Natural killer cell (primary cell): Measurements from ENCODE around the gene NIPAL4. TPM values are rescaled to one million over a fixed set of nuclear protein-coding genes. Genes with fewer than 3 reads are reported as not detected.

Source experiments
- ATAC-seq, 3 donors: fragments of 150-1000 bp in 2 of 3; fragments of 200-7000 bp in 1 of 3; cut with Tn5 transposase; 1 replicate in 1 of 3; 2 replicates in 2 of 3; pipeline ENCODE4 v1.10.0; 2021; ENCODE audit warnings: mild to moderate bottlenecking in 2 of 3, moderate library complexity in 2 of 3
- DNase-seq, 2 donors: peaks; one replicate each; pipeline versions ENCODE4 v3.0.0 to v3.0.0-alpha.2; 2013 to 2021; ENCODE audit warnings: mixed read lengths in 1 of 2
- H3K27ac ChIP-seq: one replicate; pipeline ENCODE4 v1.5.1; 2013; ENCODE audit warnings: mild to moderate bottlenecking, low read length
- H3K27me3 ChIP-seq: one replicate; pipeline ENCODE4 v1.6.1; 2013; ENCODE audit warnings: low read length; ENCODE audit not compliant: control insufficient read depth, insufficient read depth
- H3K36me3 ChIP-seq: one replicate; pipeline ENCODE4 v1.6.1; 2013; ENCODE audit warnings: low read length; ENCODE audit not compliant: control insufficient read depth, insufficient read depth
- H3K4me1 ChIP-seq: one replicate; pipeline ENCODE4 v1.6.1; 2013; ENCODE audit warnings: low read length; ENCODE audit not compliant: control insufficient read depth, insufficient read depth
- H3K4me3 ChIP-seq: one replicate; pipeline ENCODE4 v1.5.1; 2013; ENCODE audit warnings: low read length
- H3K9me3 ChIP-seq: one replicate; pipeline ENCODE4 v1.6.1; 2013; ENCODE audit warnings: low read length; ENCODE audit not compliant: control insufficient read depth, insufficient read depth
- H3K27ac Mint-ChIP-seq, 2 donors: one replicate each; pipeline ENCODE4 v1.8.0; 2022; ENCODE audit warnings: mild to moderate bottlenecking in 2 of 2, mixed read lengths in 2 of 2, moderate library complexity in 1 of 2
- H3K27me3 Mint-ChIP-seq, 2 donors: one replicate each; pipeline ENCODE4 v1.8.0; 2022; ENCODE audit warnings: low read depth in 2 of 2, mixed read lengths in 2 of 2
- H3K36me3 Mint-ChIP-seq: one replicate; pipeline ENCODE4 v1.8.0; 2022; ENCODE audit warnings: mixed read lengths
- H3K4me1 Mint-ChIP-seq, 2 donors: one replicate each; pipeline ENCODE4 v1.8.0; 2022; ENCODE audit warnings: mixed read lengths in 2 of 2
- H3K4me3 Mint-ChIP-seq: one replicate; pipeline ENCODE4 v1.8.0; 2022; ENCODE audit warnings: mild to moderate bottlenecking, moderate library complexity, mixed read lengths
- H3K9me3 Mint-ChIP-seq, 2 donors: one replicate each; pipeline ENCODE4 v1.8.0; 2022; ENCODE audit warnings: mixed read lengths in 2 of 2
- WGBS: methylation state at CpG from one replicate; pipeline ENCODE4 v1.1.7; 2013; ENCODE audit warnings: missing lambda C conversion rate; ENCODE audit not compliant: insufficient coverage; 5-methylcytosine and 5-hydroxymethylcytosine counted together
- intact Hi-C: fragments of 100-400 bp; cut with micrococcal nuclease; formaldehyde crosslinking; loops from one replicate; pipeline ENCODE4 v1.14.2; 2022
- total RNA-seq, 4 donors: library from RNA; stranded (reverse); fragments of 120-200 nt in 1 of 4; gene quantifications; one replicate each; pipeline versions ENCODE4 v1.2.3 to v1.2.4, GENCODE V29; 2013 to 2022
- TF ChIP-seq, protein P1 (sequence below): fragments of 200-600 bp; IDR thresholded peaks from one replicate; pipeline ENCODE4 v1.8.0; 2022; ENCODE audit warnings: antibody characterized with exemption

NIPAL4 gene
- total RNA-seq, 3 donors from 2014 or later (not counting 1 experiment from before 2014, with no cell fraction given): 0.39 to 1.3 TPM; not detected in 1

DNA sequence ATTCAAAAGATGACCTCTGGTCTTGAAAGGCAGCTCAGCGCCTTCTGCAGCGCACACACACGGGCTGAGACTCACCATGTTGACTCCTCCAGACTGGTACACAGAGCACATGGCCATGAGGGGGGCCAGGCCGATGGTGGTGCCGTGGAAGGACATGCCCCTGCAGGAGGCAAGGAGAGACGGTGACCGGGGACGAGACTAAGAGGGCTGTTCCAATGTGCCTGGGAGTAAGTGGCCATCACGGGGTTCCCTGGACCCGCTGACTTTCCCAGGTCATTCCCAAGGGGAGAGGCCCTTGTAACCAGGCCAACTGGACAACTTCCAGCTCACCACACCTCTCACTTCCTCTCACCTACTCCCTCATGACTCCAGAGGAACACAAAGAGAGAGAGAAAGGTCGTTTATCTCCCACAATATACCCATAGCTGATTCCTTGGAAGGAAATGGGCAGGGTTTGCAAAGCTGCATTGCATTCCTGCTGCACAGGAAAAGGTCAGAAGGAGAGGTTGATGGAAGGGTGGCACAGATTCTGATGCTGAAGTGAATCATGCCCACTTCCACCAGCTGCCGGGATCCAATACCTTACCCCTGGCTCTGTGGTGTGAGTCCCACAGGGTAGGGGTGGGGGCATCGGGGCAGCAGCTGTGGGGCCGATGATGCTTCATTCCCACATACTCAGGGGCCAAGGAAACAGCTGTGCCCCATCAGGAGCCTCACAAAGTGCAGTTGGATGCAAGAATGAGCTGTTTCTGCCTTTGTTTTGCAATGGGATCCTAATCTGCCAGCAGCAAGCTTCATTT lies 47.2 kb downstream of the NIPAL4 start:
- no peak overlapping the region for H3K4me3 Mint-ChIP-seq
- intact Hi-C loops: no loop called here
- H3K4me1 Mint-ChIP-seq: peaks cover 8 to 12% of the 10 kb centered on the region in 2 donors
- no peak for DNase-seq
- H3K27me3 Mint-ChIP-seq: peaks cover 0 to 2% of the 10 kb centered on the region in 2 donors
- no peak overlapping the region for H3K27ac Mint-ChIP-seq
- H3K36me3 ChIP-seq: no peaks in the 10 kb centered on the region
- 94% methylated on average over 13 of the region's 14 CpGs for WGBS
- no peaks in the 10 kb centered on the region for H3K27me3 ChIP-seq
- no peak overlapping the region for H3K27ac ChIP-seq
- peaks cover 13% of the 10 kb centered on the region for H3K4me1 ChIP-seq
- TF ChIP-seq, protein P1, sequence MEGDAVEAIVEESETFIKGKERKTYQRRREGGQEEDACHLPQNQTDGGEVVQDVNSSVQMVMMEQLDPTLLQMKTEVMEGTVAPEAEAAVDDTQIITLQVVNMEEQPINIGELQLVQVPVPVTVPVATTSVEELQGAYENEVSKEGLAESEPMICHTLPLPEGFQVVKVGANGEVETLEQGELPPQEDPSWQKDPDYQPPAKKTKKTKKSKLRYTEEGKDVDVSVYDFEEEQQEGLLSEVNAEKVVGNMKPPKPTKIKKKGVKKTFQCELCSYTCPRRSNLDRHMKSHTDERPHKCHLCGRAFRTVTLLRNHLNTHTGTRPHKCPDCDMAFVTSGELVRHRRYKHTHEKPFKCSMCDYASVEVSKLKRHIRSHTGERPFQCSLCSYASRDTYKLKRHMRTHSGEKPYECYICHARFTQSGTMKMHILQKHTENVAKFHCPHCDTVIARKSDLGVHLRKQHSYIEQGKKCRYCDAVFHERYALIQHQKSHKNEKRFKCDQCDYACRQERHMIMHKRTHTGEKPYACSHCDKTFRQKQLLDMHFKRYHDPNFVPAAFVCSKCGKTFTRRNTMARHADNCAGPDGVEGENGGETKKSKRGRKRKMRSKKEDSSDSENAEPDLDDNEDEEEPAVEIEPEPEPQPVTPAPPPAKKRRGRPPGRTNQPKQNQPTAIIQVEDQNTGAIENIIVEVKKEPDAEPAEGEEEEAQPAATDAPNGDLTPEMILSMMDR: no peak
- no peak overlapping the region for H3K4me3 ChIP-seq
- H3K9me3 Mint-ChIP-seq: no peaks in the 10 kb centered on the region
- H3K36me3 Mint-ChIP-seq: no peaks in the 10 kb centered on the region
- no peaks in the 10 kb centered on the region for H3K9me3 ChIP-seq
- no peak for ATAC-seq

DNA sequence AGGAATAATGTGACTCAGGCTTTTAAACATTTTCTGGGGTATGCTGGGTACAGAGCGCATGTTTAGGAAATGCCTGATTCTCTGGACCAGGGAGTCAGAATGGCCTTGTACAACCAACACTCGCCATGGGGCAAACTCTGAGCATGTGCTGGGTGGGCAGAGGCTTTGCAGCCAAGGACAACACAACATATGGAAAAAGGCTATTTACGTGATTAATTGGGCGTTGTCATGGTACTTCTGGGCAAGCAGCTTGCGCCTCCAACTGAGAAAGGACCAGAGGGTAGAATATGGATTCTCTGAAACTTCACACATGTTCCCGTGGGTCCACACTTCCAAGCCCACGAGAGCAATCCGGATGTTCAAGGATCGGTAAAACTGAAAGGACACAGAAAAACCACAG lies 49.1 kb downstream of the NIPAL4 start:
- H3K36me3 Mint-ChIP-seq: no peaks in the 10 kb centered on the region
- no peaks in the 10 kb centered on the region for H3K27me3 ChIP-seq
- ATAC-seq (no peak), DNase-seq (no peak)
- no peak overlapping the region for H3K4me3 ChIP-seq
- intact Hi-C loops: no loop called here
- peaks cover 0 to 4% of the 10 kb centered on the region in 2 donors for H3K4me1 Mint-ChIP-seq
- 91% methylated on average over 9 of the region's 9 CpGs for WGBS
- no peak overlapping the region for H3K27ac Mint-ChIP-seq
- no peak overlapping the region for H3K27ac ChIP-seq
- TF ChIP-seq, protein P1: no peak
- peaks cover 0 to 5% of the 10 kb centered on the region in 2 donors for H3K27me3 Mint-ChIP-seq
- no peaks in the 10 kb centered on the region for H3K9me3 ChIP-seq
- no peaks in the 10 kb centered on the region for H3K9me3 Mint-ChIP-seq
- peaks cover 4% of the 10 kb centered on the region for H3K4me1 ChIP-seq
- H3K4me3 Mint-ChIP-seq: no peak overlapping the region
- no peaks in the 10 kb centered on the region for H3K36me3 ChIP-seq

DNA sequence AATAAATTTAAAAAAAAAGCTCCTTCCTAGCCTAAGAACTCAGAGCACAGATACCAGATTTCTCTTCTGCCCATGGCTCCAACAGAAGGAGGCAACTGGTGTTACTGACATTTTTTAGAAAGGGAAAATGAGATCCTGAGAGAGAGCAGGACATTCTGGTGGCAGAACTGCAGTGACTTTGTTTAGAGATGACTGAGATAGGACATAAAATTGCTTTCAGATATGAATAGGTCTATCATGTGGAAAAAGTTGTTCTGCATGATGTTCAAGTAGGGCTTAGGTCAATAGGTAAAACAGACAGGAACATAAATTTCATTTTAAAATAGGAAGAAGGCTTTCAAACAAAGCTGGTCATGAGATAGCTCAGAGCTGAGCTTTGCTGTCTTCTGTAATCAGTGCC lies 49.6 kb downstream of the NIPAL4 start:
- Mint-ChIP-seq H3K36me3 (no peaks in the 10 kb centered on the region), H3K4me3 (no peak overlapping the region), H3K27ac (no peak overlapping the region), H3K27me3 (peaks cover 0 to 5% of the 10 kb centered on the region in 2 donors), H3K9me3 (no peaks in the 10 kb centered on the region), H3K4me1 (peaks cover 0 to 4% of the 10 kb centered on the region in 2 donors)
- DNase-seq (no peak), ATAC-seq (no peak)
- TF ChIP-seq, protein P1: no peak
- no peak overlapping the region for H3K27ac ChIP-seq
- H3K9me3 ChIP-seq: no peaks in the 10 kb centered on the region
- peaks cover 4% of the 10 kb centered on the region for H3K4me1 ChIP-seq
- no peaks in the 10 kb centered on the region for H3K36me3 ChIP-seq
- intact Hi-C loops: no loop called here
- no peaks in the 10 kb centered on the region for H3K27me3 ChIP-seq
- no peak overlapping the region for H3K4me3 ChIP-seq

DNA sequence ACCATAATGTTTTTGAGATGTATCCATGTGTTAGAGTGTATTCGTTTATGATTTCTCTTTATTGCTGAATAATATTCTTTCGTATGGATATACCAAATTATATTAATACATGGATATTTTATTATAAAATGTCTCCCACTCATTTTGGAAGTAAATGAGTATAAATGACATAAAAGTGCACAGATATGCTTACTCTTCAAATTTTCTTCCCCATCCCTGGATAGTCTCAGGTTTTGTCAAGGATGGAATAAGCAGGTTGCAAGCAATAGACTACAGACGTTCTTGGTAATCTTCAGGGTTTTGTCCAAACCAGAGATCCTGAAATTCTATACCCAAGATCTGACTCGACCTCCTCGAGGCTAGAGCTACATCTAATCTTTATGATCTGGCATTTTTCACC lies 50.7 kb downstream of the NIPAL4 start:
- H3K9me3 Mint-ChIP-seq: no peaks in the 10 kb centered on the region
- H3K4me3 Mint-ChIP-seq: no peak overlapping the region
- H3K4me1 ChIP-seq: peaks cover under 1% of the 10 kb centered on the region
- TF ChIP-seq, protein P1: no peak
- peaks cover 0 to 3% of the 10 kb centered on the region in 2 donors for H3K27me3 Mint-ChIP-seq
- intact Hi-C loops: no loop called here
- ATAC-seq (no peak), DNase-seq (no peak)
- no peak overlapping the region for H3K27ac Mint-ChIP-seq
- no peak overlapping the region for H3K27ac ChIP-seq
- H3K36me3 Mint-ChIP-seq: no peaks in the 10 kb centered on the region
- H3K36me3 ChIP-seq: no peaks in the 10 kb centered on the region
- 100% methylated on average over 1 of the region's 5 CpGs for WGBS
- H3K4me3 ChIP-seq: no peak overlapping the region
- H3K4me1 Mint-ChIP-seq: peaks cover 0 to 4% of the 10 kb centered on the region in 2 donors
- no peaks in the 10 kb centered on the region for H3K9me3 ChIP-seq
- H3K27me3 ChIP-seq: no peaks in the 10 kb centered on the region
